Measurements from ENCODE around the gene KIAA0930.
"Not testable (repeated sequence)": the region's sequence is repeated elsewhere in the genome, so short reads cannot be mapped to it uniquely, and the experiment has no call there.

The KIAA0930 gene

GRCh38 chr22:45199723-45200122 lies 41.0 kb downstream of the KIAA0930 start:
- no peak for DNase-seq

- DNase-seq: no peak
These were observed 42.3 kb downstream of the KIAA0930 start for GRCh38 chr22:45198463-45198795.

- no peak for DNase-seq
These were observed 42.9 kb downstream of the KIAA0930 start for GRCh38 chr22:45197606-45198462.

- DNase-seq: no peak
These were observed 43.6 kb downstream of the KIAA0930 start for GRCh38 chr22:45196926-45197605.

GRCh38 chr22:45196308-45196707 lies 44.4 kb downstream of the KIAA0930 start:
- no peak for DNase-seq

- DNase-seq: no peak
These were observed 45.1 kb downstream of the KIAA0930 start for GRCh38 chr22:45195616-45196015.

GRCh38 chr22:45194686-45195085 lies 46.0 kb downstream of the KIAA0930 start:
- no peak for DNase-seq

GRCh38 chr22:45192701-45193187 lies 48.0 kb downstream of the KIAA0930 start:
- DNase-seq: no peak

- not testable (repeated sequence) for DNase-seq
These were observed 48.9 kb downstream of the KIAA0930 start for GRCh38 chr22:45191746-45192145.

GRCh38 chr22:45190202-45190872 lies 50.4 kb downstream of the KIAA0930 start:
- no peak for DNase-seq

GRCh38 chr22:45188779-45189178 lies 51.9 kb downstream of the KIAA0930 start:
- DNase-seq: no peak

GRCh38 chr22:45187891-45188290 lies 52.8 kb downstream of the KIAA0930 start:
- no peak for DNase-seq

- no peak for DNase-seq
These were observed 54.8 kb downstream of the KIAA0930 start for GRCh38 chr22:45185718-45186514.

- no peak for DNase-seq
These were observed 56.7 kb downstream of the KIAA0930 start for GRCh38 chr22:45183974-45184373.

GRCh38 chr22:45181766-45182165 lies 58.9 kb downstream of the KIAA0930 start:
- DNase-seq: no peak

- DNase-seq: no peak
These were observed 59.5 kb downstream of the KIAA0930 start for GRCh38 chr22:45181240-45181639.

- DNase-seq: no peak
These were observed 60.5 kb downstream of the KIAA0930 start for GRCh38 chr22:45180146-45180679.

GRCh38 chr22:45179276-45180049 lies 61.2 kb downstream of the KIAA0930 start:
- no peak for DNase-seq

GRCh38 chr22:45172881-45173585 lies 67.7 kb downstream of the KIAA0930 start:
- peak in 1 of 2 experiments; percentile 7 for DNase-seq

GRCh38 chr22:45171830-45172229 lies 68.9 kb downstream of the KIAA0930 start:
- no peak for DNase-seq

All from Kasumi-1 (cell line).